Activated T-cell treated with anti-CD3 and anti-CD28 coated beads for 24 hours (primary cell): ENCODE measurements around the gene C11orf86.

Source experiments
- DNase-seq: peaks from one replicate; pipeline ENCODE4 v3.0.0-alpha.2; 2020; ENCODE audit warnings: low read depth

Gene C11orf86

GRCh38 chr11:67024966-67025365, 49.9 kb downstream of the C11orf86 start:
- DNase-seq: no peak

- DNase-seq: no peak
These were observed 50.6 kb downstream of the C11orf86 start for GRCh38 chr11:67025750-67026149.
